Measurements from ENCODE around the gene FOLR2.
A peak's percentile ranks its signal among the peaks of the same experiment; 100 is the strongest.
"Not testable (repeated sequence)": the region's sequence is repeated elsewhere in the genome, so short reads cannot be mapped to it uniquely, and the experiment has no call there.

The FOLR2 gene

GRCh38 chr11:72243173-72244059 is 26.8 kb downstream of the FOLR2 start:
- no peak for DNase-seq

- no peak for DNase-seq
Measured at GRCh38 chr11:72244060-72244360, 27.4 kb downstream of the FOLR2 start, which contains the start of gene PHOX2A. PHOX2A (minus strand) TSS chr11:72244176; CDS start chr11:72244004, 172 bp downstream.

GRCh38 chr11:72244361-72245262 is 28.0 kb downstream of the FOLR2 start:
- DNase-seq = no peak

GRCh38 chr11:72245263-72245816 is 28.7 kb downstream of the FOLR2 start:
- no peak for DNase-seq

- no peak for DNase-seq
Measured at GRCh38 chr11:72247584-72247983, 31.0 kb downstream of the FOLR2 start.

GRCh38 chr11:72249961-72250360 is 33.4 kb downstream of the FOLR2 start:
- no peak for DNase-seq

GRCh38 chr11:72250661-72251464 is 34.3 kb downstream of the FOLR2 start:
- no peak for DNase-seq

GRCh38 chr11:72251614-72252013 is 35.0 kb downstream of the FOLR2 start:
- DNase-seq = no peak

GRCh38 chr11:72253392-72253791 is 36.8 kb downstream of the FOLR2 start:
- DNase-seq = no peak

- no peak for DNase-seq
Measured at GRCh38 chr11:72254299-72254993, 37.9 kb downstream of the FOLR2 start.

- no peak for DNase-seq
Measured at GRCh38 chr11:72257570-72257969, 41.0 kb downstream of the FOLR2 start.

- no peak for DNase-seq
Measured at GRCh38 chr11:72259490-72259889, 42.9 kb downstream of the FOLR2 start.

GRCh38 chr11:72260574-72260973 is 44.0 kb downstream of the FOLR2 start:
- DNase-seq = no peak

- no peak for DNase-seq
Measured at GRCh38 chr11:72263361-72263760, 46.8 kb downstream of the FOLR2 start.

- peak; percentile 33 for DNase-seq
Measured at GRCh38 chr11:72265951-72266350, 49.4 kb downstream of the FOLR2 start.

GRCh38 chr11:72266960-72267359 is 50.4 kb downstream of the FOLR2 start:
- not testable (repeated sequence) for DNase-seq

GRCh38 chr11:72267956-72268617 is 51.5 kb downstream of the FOLR2 start:
- no peak for DNase-seq
